CD4-positive, alpha-beta T cell treated with Interferon alpha-2 for 1 hour (primary cell): ENCODE measurements around the gene CIDEC.
"Not testable (repeated sequence)": the region's sequence is repeated elsewhere in the genome, so short reads cannot be mapped to it uniquely, and the experiment has no call there.

Source experiments
- DNase-seq, 2 donors: peaks; one replicate each; pipeline ENCODE4 v3.0.0-alpha.2; 2020 to 2022

Gene CIDEC

GRCh38 chr3:9872067-9872466 is 8.0 kb downstream of the CIDEC start:
- DNase-seq = not testable (repeated sequence)

- DNase-seq = no peak
Observed at GRCh38 chr3:9870978-9871377, 9.1 kb downstream of the CIDEC start.

GRCh38 chr3:9869955-9870354 is 10.1 kb downstream of the CIDEC start:
- DNase-seq = no peak

- DNase-seq = no peak
Observed at GRCh38 chr3:9867106-9867505, 12.9 kb downstream of the CIDEC start.

GRCh38 chr3:9866639-9867038 is 13.4 kb downstream of the CIDEC start:
- DNase-seq = no peak

GRCh38 chr3:9865125-9865637 is 14.9 kb downstream of the CIDEC start:
- not testable (repeated sequence) for DNase-seq

GRCh38 chr3:9864200-9864927 is 15.7 kb downstream of the CIDEC start:
- no peak for DNase-seq

- DNase-seq = no peak
Observed at GRCh38 chr3:9863058-9863772, 16.8 kb downstream of the CIDEC start.

GRCh38 chr3:9862391-9863057 is 17.5 kb downstream of the CIDEC start:
- DNase-seq = peak; percentile 9 to 36

GRCh38 chr3:9861626-9862130 is 18.4 kb downstream of the CIDEC start:
- no peak for DNase-seq

GRCh38 chr3:9861201-9861600 is 18.9 kb downstream of the CIDEC start:
- no peak for DNase-seq

GRCh38 chr3:9859530-9860025 is 20.5 kb downstream of the CIDEC start:
- DNase-seq = no peak

- DNase-seq = no peak
Observed at GRCh38 chr3:9855594-9855993, 24.5 kb downstream of the CIDEC start.

GRCh38 chr3:9854291-9854940 is 25.6 kb downstream of the CIDEC start:
- DNase-seq = not testable (repeated sequence)

GRCh38 chr3:9852528-9852927 is 27.5 kb downstream of the CIDEC start:
- no peak for DNase-seq

- DNase-seq = not testable (repeated sequence)
Observed at GRCh38 chr3:9851926-9852325, 28.1 kb downstream of the CIDEC start.

- not testable (repeated sequence) for DNase-seq
Observed at GRCh38 chr3:9851383-9851782, 28.7 kb downstream of the CIDEC start.

GRCh38 chr3:9848860-9849259 is 31.2 kb downstream of the CIDEC start:
- DNase-seq = peak in 1 of 2 donors; percentile 63

GRCh38 chr3:9847870-9848269 is 32.2 kb downstream of the CIDEC start:
- not testable (repeated sequence) for DNase-seq

GRCh38 chr3:9846931-9847488 is 33.0 kb downstream of the CIDEC start:
- DNase-seq = no peak

- no peak for DNase-seq
Observed at GRCh38 chr3:9846231-9846630, 33.8 kb downstream of the CIDEC start.

GRCh38 chr3:9843715-9844438 is 36.2 kb downstream of the CIDEC start, which contains the start of gene RPUSD3:
RPUSD3 (minus strand) TSS chr3:9844008; CDS start chr3:9843990, 18 bp downstream.
- peak; percentile 93 to 96 for DNase-seq
